MM.1S (cell line): ENCODE measurements around the gene REEP1.

Source experiments
- DNase-seq: peaks from one replicate; pipeline ENCODE4 v3.0.0-alpha.2; 2015
- H2AFZ ChIP-seq: fragments of 300-600 bp; sonication (generic); 2 replicates; pipeline ENCODE4 v1.6.0; 2016; ENCODE audit warnings: antibody characterized with exemption, low read length
- H3F3A ChIP-seq: fragments of 300-600 bp; sonication (generic); 2 replicates; pipeline ENCODE4 v1.6.1; 2016; ENCODE audit warnings: mild to moderate bottlenecking, antibody characterized with exemption, low read length, moderate library complexity, mixed read lengths; ENCODE audit not compliant: insufficient read depth
- H3K27ac ChIP-seq: fragments of 300-600 bp; sonication (generic); 2 replicates; pipeline ENCODE4 v1.5.1; 2016; ENCODE audit warnings: mild to moderate bottlenecking, low read length
- H3K27me3 ChIP-seq: fragments of 300-600 bp; sonication (generic); replicated peaks from 2 replicates; pipeline ENCODE4 v1.6.0; 2016; ENCODE audit warnings: low read length; ENCODE audit not compliant: insufficient read depth
- H3K36me3 ChIP-seq: fragments of 300-600 bp; sonication (generic); replicated peaks from 2 replicates; pipeline ENCODE4 v1.6.1; 2016; ENCODE audit warnings: mild to moderate bottlenecking, low read length, mixed read lengths; ENCODE audit not compliant: insufficient read depth
- H3K4me1 ChIP-seq: fragments of 300-600 bp; sonication (generic); 2 replicates; pipeline ENCODE4 v1.6.1; 2016; ENCODE audit warnings: low read length, mixed read lengths
- H3K4me2 ChIP-seq: fragments of 300-600 bp; sonication (generic); 2 replicates; pipeline ENCODE4 v1.6.0; 2016; ENCODE audit warnings: low read depth, low read length
- H3K4me3 ChIP-seq: fragments of 300-600 bp; sonication (generic); 2 replicates; pipeline ENCODE4 v1.5.1; 2016; ENCODE audit warnings: low read length, mixed read lengths
- H3K79me2 ChIP-seq: fragments of 300-600 bp; sonication (generic); 2 replicates; pipeline ENCODE4 v1.6.1; 2016; ENCODE audit warnings: mixed run types, low read length, mixed read lengths
- H3K9ac ChIP-seq: fragments of 300-600 bp; sonication (generic); 2 replicates; pipeline ENCODE4 v1.6.1; 2016; ENCODE audit warnings: low read length, mixed read lengths
- H3K9me2 ChIP-seq: fragments of 300-600 bp; sonication (generic); replicated peaks from 2 replicates; pipeline ENCODE4 v1.6.1; 2016; ENCODE audit warnings: mild to moderate bottlenecking, low read length, mixed read lengths; ENCODE audit not compliant: insufficient read depth
- H3K9me3 ChIP-seq: fragments of 300-600 bp; sonication (generic); replicated peaks from 2 replicates; pipeline ENCODE4 v1.6.1; 2016; ENCODE audit warnings: mild to moderate bottlenecking, low read length, mixed read lengths; ENCODE audit not compliant: insufficient read depth
- H4K20me1 ChIP-seq: fragments of 300-600 bp; sonication (generic); 2 replicates; pipeline ENCODE4 v1.6.1; 2016; ENCODE audit warnings: mild to moderate bottlenecking, low read length, moderate library complexity, mixed read lengths; ENCODE audit not compliant: insufficient read depth
- CTCF ChIP-seq: fragments of 300-600 bp; sonication (generic); IDR thresholded peaks from 2 replicates; pipeline ENCODE4 v1.5.1; 2016; ENCODE audit warnings: antibody characterized with exemption, low read length, mixed read lengths
- EZH2 ChIP-seq: fragments of 300-600 bp; sonication (generic); optimal IDR thresholded peaks from 2 replicates; pipeline ENCODE3; 2017; ENCODE audit warnings: low read depth, mild to moderate bottlenecking, antibody characterized with exemption, low read length, mixed read lengths
- EZH2phosphoT487 ChIP-seq: fragments of 300-600 bp; sonication (generic); IDR thresholded peaks from 2 replicates; pipeline ENCODE4 v1.6.1; 2018; ENCODE audit warnings: antibody characterized with exemption, low read length

REEP1 gene

GRCh38 chr2:86272111-86272510, 65.3 kb downstream of the REEP1 start:
- Histone ChIP-seq H3K27me3 (no peaks in the 10 kb centered on the region), H3K27ac (no peak overlapping the region), H2AFZ (no peak overlapping the region), H3K4me2 (no peak overlapping the region), H3K9me2 (no peaks in the 10 kb centered on the region), H3K9ac (no peak overlapping the region), H3F3A (no peaks in the 10 kb centered on the region), H3K4me1 (no peaks in the 10 kb centered on the region), H3K36me3 (no peaks in the 10 kb centered on the region), H4K20me1 (no peaks in the 10 kb centered on the region), H3K79me2 (no peaks in the 10 kb centered on the region), H3K9me3 (no peaks in the 10 kb centered on the region; the same call in 1 of the 2 replicates), H3K4me3 (no peak overlapping the region)
- DNase-seq: no peak
- TF ChIP-seq EZH2 (no peak), CTCF (no peak), EZH2phosphoT487 (no peak)

GRCh38 chr2:86271248-86271647, 66.2 kb downstream of the REEP1 start:
- TF ChIP-seq EZH2: no peak
- TF ChIP-seq CTCF: no peak
- TF ChIP-seq EZH2phosphoT487: no peak
- H3K36me3 ChIP-seq: no peaks in the 10 kb centered on the region
- no peak overlapping the region for H2AFZ ChIP-seq
- H3K27ac ChIP-seq: no peak overlapping the region
- no peaks in the 10 kb centered on the region for H3K79me2 ChIP-seq
- no peaks in the 10 kb centered on the region for H3F3A ChIP-seq
- no peaks in the 10 kb centered on the region; the same call in 1 of the 2 replicates for H3K9me3 ChIP-seq
- no peaks in the 10 kb centered on the region for H3K27me3 ChIP-seq
- H3K4me2 ChIP-seq: no peak overlapping the region
- H3K4me3 ChIP-seq: no peak overlapping the region
- H3K4me1 ChIP-seq: no peaks in the 10 kb centered on the region
- H3K9ac ChIP-seq: no peak overlapping the region
- no peaks in the 10 kb centered on the region for H4K20me1 ChIP-seq
- H3K9me2 ChIP-seq: no peaks in the 10 kb centered on the region
- DNase-seq: no peak

GRCh38 chr2:86263956-86264355, 73.5 kb downstream of the REEP1 start:
- Histone ChIP-seq H3F3A (no peaks in the 10 kb centered on the region), H3K9ac (no peak overlapping the region), H3K9me3 (no peaks in the 10 kb centered on the region), H2AFZ (no peak overlapping the region), H3K27ac (no peak overlapping the region), H3K4me1 (no peaks in the 10 kb centered on the region), H3K9me2 (no peaks in the 10 kb centered on the region), H3K79me2 (no peaks in the 10 kb centered on the region), H3K27me3 (no peaks in the 10 kb centered on the region), H3K4me3 (no peak overlapping the region), H4K20me1 (no peaks in the 10 kb centered on the region), H3K4me2 (no peak overlapping the region), H3K36me3 (no peaks in the 10 kb centered on the region)
- TF ChIP-seq EZH2 (no peak), CTCF (no peak), EZH2phosphoT487 (no peak)
- no peak for DNase-seq
